ENCODE results near the gene OFD1.
"Not testable (repeated sequence)": the region's sequence is repeated elsewhere in the genome, so short reads cannot be mapped to it uniquely, and the experiment has no call there.

OFD1 gene

GRCh38 chrX:13700380-13700779 is 34.2 kb upstream of the OFD1 start:
- DNase-seq (ENCODE audit: low read depth in 2 of 3, low spot score in 1 of 3) = no peak

- no peak for DNase-seq (ENCODE audit: low read depth in 2 of 3, low spot score in 1 of 3)
Observed at GRCh38 chrX:13702111-13702789, 32.3 kb upstream of the OFD1 start.

GRCh38 chrX:13703135-13703534 is 31.4 kb upstream of the OFD1 start:
- DNase-seq (ENCODE audit: low read depth in 2 of 3, low spot score in 1 of 3) = no peak

- no peak for DNase-seq (ENCODE audit: low read depth in 2 of 3, low spot score in 1 of 3)
Observed at GRCh38 chrX:13703589-13703988, 31.0 kb upstream of the OFD1 start.

- no peak for DNase-seq (ENCODE audit: low read depth in 2 of 3, low spot score in 1 of 3)
Observed at GRCh38 chrX:13711141-13711540, 23.4 kb upstream of the OFD1 start.

GRCh38 chrX:13716455-13716854 is 18.1 kb upstream of the OFD1 start:
- DNase-seq (ENCODE audit: low read depth in 2 of 3, low spot score in 1 of 3) = no peak

- DNase-seq (ENCODE audit: low read depth in 2 of 3, low spot score in 1 of 3) = no peak
Observed at GRCh38 chrX:13716905-13717304, 17.6 kb upstream of the OFD1 start.

- DNase-seq (ENCODE audit: low read depth in 2 of 3, low spot score in 1 of 3) = no peak
Observed at GRCh38 chrX:13717700-13718472, 16.7 kb upstream of the OFD1 start.

- no peak for DNase-seq (ENCODE audit: low read depth in 2 of 3, low spot score in 1 of 3)
Observed at GRCh38 chrX:13719192-13719856, 15.2 kb upstream of the OFD1 start.

- DNase-seq (ENCODE audit: low read depth in 2 of 3, low spot score in 1 of 3) = no peak
Observed at GRCh38 chrX:13721371-13721770, 13.2 kb upstream of the OFD1 start.

- no peak for DNase-seq (ENCODE audit: low read depth in 2 of 3, low spot score in 1 of 3)
Observed at GRCh38 chrX:13721819-13722519, 12.6 kb upstream of the OFD1 start.

- peak in 1 of 3 donors; percentile 18 for DNase-seq (ENCODE audit: low read depth in 2 of 3, low spot score in 1 of 3)
Observed at GRCh38 chrX:13724878-13725277, 9.7 kb upstream of the OFD1 start.

- not testable (repeated sequence) for DNase-seq (ENCODE audit: low read depth in 2 of 3, low spot score in 1 of 3)
Observed at GRCh38 chrX:13726583-13726982, 8.0 kb upstream of the OFD1 start.

GRCh38 chrX:13730523-13730922 is 4.0 kb upstream of the OFD1 start:
- not testable (repeated sequence) for DNase-seq (ENCODE audit: low read depth in 2 of 3, low spot score in 1 of 3)

GRCh38 chrX:13732246-13733067 is 2.1 kb upstream of the OFD1 start:
- DNase-seq (ENCODE audit: low read depth in 2 of 3, low spot score in 1 of 3) = no peak

- no peak for DNase-seq (ENCODE audit: low read depth in 2 of 3, low spot score in 1 of 3)
Observed at GRCh38 chrX:13733506-13733905, 1.0 kb upstream of the OFD1 start.

GRCh38 chrX:13741695-13742094 is 7.1 kb downstream of the OFD1 start:
- no peak for DNase-seq (ENCODE audit: low read depth in 2 of 3, low spot score in 1 of 3)

GRCh38 chrX:13742397-13743176 is 8.0 kb downstream of the OFD1 start:
- DNase-seq (ENCODE audit: low read depth in 2 of 3, low spot score in 1 of 3) = peak in 2 of 3 donors; percentile 16 to 17

- DNase-seq (ENCODE audit: low read depth in 2 of 3, low spot score in 1 of 3) = no peak
Observed at GRCh38 chrX:13747836-13748235, 13.3 kb downstream of the OFD1 start.

- no peak for DNase-seq (ENCODE audit: low read depth in 2 of 3, low spot score in 1 of 3)
Observed at GRCh38 chrX:13748486-13748885, 13.9 kb downstream of the OFD1 start.
